PC-9 (cell line): ENCODE data around the gene GAL3ST2.

ENCODE experiments used
- CTCF ChIP-seq: fragments of 200-600 bp; sonication (generic); conservative IDR thresholded peaks from 2 replicates; pipeline ENCODE4 v1.6.1; 2017; ENCODE audit warnings: mixed run types, antibody characterized with exemption, mild to moderate bottlenecking, moderate library complexity
- EZH2 ChIP-seq: fragments of 200-600 bp; sonication (generic); IDR thresholded peaks from 2 replicates; pipeline ENCODE4 v1.8.0; 2017; ENCODE audit warnings: antibody characterized with exemption, low read depth

GRCh38 chr2:241771286-241772062 is 5.1 kb upstream of the GAL3ST2 start:
- TF ChIP-seq CTCF (no peak), EZH2 (no peak)
